HG02798 (cell line): ENCODE measurements around the gene PPFIBP1.
A peak's percentile ranks its signal among the peaks of the same experiment; 100 is the strongest.

ENCODE experiments used
- ATAC-seq: cut with Tn5 transposase; IDR thresholded peaks from one replicate; pipeline ENCODE4 v1.9.1; 2021; ENCODE audit warnings: mild to moderate bottlenecking; ENCODE audit not compliant: unreplicated experiment, poor library complexity

PPFIBP1 gene

DNA sequence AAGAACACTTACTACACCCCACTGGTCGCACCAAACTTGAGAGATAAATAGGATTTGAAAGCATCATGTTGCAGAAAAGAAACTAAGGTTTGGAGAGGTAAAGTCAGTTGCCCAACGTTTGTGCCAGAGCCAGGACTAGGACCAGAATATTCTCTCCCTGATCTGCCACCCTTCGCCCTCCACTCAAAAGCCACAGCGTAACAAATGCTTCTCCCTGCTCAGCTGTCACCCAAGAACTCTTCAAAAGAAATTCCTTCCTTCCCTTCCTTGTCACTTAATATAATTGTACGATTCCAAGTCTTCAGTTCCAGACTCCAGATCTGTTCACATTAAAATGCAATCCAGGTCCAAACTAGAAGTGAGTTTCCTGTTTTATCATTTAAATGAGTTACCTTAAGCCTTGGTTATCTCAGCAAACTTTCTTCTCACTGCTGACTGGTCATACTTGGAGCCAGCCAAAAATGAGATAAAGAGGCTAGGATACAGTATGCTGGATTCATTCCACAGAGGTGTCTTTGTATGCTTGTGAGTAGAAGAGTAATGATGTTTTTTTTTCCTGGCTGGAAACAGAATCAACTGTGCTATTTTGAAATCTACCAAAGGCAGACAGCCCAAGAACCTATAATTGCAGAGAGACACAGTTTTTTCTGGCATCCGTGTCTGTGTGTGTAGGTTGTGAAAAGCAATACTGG is 12.8 kb upstream of the PPFIBP1 start:
- ATAC-seq = no peak

DNA sequence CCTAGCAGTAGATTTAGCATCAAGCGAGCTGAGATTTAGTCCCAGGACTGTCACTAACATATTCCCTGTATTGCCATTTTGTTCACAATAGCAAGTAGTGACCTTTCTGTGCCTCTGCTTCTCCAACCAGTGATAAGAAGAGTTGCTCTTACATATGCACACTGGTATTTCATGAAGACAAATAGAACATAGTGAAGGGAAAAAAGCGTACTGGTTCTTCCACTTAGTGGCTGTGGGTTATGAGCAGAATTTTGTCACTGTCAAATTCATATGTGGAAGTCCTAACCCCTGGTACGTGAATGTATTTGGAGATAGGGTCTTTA is 12.3 kb upstream of the PPFIBP1 start:
- no peak for ATAC-seq

DNA sequence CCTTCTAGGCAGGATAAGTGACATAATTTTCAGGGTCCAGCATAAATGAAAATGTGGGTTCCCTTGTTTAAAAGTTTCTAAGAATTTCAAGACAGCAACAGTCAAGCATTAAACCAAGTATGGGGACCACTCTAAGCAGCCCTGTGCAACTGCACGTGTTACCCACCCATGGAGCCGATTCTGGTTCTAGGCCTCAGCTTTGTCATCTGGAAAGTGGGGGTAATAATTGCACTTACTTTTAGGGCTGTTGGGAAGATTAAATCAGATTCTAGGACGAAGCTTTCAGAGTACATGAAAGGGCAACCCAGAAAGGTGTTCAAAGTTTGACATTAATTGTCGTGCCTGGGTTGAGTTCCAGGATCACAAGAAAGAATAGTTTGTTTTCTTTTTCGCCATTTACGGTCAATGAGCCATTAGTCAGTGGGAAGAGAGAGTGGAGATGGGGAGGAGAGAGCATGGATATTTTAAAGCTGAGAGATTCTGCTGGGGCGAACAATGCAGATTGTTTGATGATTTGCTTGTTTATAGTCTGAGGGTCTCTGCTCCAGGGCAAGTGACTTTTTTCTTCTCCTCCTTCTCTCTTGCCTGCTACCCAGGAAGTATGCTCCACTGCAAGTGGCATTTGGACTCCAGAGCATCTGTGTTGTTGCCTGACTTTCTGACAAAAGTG is 10.7 kb upstream of the PPFIBP1 start:
- no peak for ATAC-seq

DNA sequence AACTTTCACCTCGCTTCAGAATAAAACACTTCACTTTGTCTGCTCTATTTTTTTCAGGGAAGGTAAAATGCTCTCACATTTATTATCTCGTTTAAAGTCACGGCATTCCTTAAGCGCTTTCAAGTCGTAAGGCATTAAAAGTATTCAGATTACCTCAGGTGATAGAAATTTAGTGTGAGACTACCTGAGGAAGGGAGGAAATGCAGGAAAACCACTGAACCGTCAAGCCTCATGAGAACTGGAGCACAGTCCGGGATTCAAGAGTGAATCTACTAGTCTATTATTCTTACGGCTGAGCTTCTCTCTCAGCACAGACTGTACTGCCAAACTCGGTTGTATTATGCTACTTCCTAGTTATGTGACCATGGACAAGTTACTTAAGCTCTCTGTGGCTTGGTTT is 8.3 kb upstream of the PPFIBP1 start:
- no peak for ATAC-seq

DNA sequence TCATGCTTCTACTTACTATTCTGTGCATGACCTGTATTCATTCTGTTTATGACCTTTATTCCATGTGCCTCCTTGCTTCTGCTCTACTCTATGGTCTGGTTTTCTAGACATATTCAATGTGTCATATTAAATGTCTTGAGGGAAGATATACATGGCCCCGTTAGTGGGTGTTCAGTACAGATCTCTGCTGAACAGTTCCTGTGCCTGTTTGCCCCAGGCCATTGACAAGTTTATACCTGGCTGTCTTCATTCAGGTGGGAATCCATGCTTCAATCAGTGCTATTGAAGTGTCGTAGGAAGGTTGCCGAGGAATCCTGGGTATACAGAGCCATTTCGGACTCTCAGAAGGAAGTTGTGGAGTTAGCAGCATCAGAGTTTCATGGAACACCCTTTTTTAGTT is 7.4 kb upstream of the PPFIBP1 start:
- no peak for ATAC-seq

DNA sequence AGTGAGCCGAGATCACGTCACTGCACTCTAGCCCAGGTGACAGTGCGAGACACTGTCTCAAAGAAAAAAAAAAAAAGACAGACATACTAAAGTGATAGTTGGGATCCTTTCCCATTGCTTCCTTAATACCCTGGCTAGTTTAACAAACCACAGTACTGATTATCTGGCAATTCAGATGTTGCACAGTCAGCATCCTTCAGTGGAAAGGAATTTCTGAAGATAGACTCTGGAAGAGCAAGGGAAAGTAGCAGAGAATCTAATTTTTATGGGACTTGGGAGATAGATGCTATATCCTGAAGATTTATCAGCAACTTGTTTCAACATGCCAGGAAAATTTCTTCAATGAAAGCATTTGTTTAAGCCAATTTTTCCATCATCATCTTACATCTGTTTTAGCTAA is 6.5 kb upstream of the PPFIBP1 start:
- ATAC-seq = no peak

DNA sequence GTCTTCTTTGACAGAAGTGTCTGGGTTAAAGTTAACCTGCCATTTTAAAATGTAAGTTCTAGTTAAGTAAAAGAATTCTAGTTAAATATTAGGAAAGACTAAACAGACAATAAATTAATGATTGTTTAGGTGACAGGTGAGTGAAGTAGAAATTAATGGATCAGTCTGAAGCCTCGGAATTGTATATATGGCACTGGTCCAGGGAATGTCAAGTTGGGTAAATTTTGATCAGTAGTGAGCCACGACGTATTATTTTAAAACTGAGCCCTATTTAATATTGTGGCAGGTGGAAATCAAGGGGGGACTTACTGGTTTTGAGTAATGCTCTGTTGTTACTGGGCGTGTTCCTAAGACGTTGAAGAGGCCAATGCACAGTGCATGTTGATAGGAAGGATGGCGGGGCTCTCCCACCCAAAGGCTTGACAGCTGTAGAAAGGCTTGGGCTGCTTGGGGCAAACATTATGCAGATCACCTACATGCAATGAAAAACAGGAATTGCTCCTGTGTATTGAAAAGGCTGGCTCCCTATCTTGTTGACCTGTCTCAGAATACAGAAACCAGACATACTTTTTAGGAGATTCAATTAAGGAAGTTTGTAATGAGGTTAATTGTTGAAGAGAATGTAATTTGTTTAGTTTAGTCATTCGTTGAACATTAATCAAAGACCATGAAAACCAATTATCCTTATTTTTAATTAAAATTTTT is 5.9 kb upstream of the PPFIBP1 start:
- no peak for ATAC-seq

DNA sequence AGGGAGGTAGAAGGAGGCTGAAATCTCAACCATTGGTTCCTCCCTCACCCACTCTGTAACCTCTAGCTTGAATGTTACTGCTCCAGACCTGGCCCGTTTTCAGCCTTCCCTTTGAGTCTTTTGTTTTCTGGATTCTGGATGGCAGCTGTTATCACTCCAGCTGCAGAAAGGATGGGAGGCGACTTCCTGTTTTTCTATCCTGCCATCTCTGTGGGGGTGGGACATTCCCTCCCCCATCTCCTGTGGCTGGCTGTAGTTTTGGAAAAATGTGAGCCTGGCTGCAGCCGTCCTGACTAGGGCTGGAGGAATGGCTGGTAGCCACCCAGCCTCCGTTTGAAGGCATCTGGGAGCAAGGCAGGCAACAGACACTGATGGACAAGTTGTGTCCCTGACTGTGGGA is 2.9 kb upstream of the PPFIBP1 start:
- no peak for ATAC-seq

DNA sequence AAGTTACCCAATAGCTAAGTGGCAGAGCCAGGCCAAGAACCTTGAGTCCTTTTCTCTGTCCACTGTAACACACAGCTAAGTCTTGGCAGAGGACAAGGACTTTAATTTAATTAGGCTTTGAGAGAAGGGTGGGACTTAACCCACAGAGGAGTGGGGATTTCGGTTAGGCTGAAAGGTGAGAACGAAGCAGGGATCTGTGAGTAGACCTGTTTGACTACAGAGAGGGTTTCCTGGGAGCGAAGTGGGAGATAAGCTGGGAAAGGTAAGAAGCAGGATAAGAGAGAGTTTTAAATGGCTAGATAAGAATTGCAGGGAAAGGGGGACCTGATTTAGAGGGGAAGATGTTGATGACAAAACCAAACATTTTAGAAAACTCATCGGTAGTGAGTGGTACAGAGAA is 2.0 kb upstream of the PPFIBP1 start:
- no peak for ATAC-seq

DNA sequence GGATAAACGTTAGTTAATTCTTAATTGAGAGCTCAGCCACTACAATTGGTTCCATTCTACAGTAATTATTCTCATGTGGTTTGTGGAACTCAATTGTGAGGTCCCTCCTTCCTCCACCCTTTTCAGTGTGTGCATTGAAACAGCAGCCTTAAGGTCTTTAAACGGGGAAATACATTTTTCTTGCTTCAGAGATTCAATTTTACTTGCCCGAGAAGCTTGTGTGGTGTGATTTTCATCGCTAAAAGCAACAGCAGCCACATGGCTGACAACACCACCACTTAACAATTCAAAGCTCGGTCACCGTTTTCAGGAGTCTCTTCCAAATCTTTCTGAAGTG is 733 bp upstream of the PPFIBP1 start:
- ATAC-seq = peak; percentile 15

DNA sequence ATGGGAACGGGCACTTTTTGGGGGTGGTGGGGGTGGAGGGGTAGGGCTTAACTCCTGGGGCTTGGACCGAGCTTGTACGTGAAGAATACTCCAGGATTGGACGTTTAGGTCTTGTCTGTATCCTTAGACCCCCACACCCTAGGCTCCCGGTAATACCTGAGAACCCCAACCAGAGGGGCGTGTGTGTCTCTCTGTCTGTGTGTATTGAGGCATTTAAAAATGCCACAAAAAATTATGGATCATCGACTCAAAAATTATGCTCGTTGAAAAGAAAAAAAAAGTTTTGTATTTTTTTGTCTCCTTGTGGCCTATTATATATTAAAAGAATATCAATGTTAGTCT is 459 bp downstream of the PPFIBP1 start:
- no peak for ATAC-seq

DNA sequence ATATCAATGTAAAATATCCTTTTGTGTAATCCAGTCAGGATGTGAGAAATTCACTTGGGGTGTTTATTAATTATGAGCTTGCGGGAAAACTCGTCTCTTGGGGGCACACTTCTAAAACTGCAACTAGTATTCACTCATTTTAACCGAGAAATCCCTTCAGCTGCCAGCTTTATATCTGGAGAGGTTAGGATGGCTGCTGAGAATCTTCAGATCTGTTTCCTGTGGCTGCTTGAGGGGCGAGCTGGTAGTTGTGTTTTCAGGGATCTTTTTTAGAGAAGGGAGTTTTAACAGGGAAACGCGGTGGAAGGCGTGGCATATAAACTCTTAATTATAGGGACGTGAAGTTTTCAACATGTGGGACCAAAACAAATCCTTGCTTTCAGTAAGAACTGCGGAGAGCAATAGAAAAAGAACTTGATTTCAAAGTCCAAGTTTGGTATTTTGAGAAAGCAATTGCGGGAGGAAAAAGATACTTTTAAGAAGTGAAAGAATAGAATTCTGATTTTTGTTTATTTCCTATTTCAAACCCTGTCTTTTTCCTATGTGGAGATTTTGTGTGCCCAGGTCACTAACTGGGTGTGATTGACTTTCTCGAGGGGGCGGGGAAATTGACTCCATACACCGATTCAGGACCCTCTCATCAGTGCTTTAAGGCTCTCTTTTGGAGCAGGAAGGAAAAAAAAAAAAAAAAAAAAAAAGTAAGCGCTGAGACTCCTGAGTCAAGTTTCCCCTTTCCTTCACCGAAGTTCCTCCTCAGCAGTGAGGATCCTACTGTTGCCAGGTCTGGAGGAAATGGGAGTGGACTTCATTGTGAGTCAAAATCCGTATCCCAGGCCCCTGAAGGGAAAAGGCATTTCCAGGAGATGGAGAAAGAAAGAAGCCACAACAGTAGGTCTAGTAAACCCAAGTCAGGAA is 1.1 kb downstream of the PPFIBP1 start:
- no peak for ATAC-seq

DNA sequence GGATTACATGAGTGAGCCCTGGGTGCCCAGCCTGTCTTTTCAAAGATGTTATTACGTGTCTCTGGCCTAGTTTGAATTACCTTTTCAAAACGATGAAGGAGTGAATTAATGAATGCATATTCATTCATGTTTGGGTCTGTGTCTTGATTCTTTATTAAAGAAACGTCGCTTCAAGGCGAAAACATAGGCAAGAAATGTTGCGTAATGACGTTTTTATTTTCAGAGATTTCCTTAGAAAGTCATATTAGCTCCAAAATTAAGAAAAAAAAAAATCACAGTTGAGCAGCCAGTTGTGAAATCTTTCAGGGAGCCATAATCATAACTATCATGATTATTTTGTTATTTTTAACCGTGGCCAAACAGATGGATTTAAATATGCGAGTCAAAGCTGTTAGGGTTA is 3.5 kb downstream of the PPFIBP1 start:
- no peak for ATAC-seq

DNA sequence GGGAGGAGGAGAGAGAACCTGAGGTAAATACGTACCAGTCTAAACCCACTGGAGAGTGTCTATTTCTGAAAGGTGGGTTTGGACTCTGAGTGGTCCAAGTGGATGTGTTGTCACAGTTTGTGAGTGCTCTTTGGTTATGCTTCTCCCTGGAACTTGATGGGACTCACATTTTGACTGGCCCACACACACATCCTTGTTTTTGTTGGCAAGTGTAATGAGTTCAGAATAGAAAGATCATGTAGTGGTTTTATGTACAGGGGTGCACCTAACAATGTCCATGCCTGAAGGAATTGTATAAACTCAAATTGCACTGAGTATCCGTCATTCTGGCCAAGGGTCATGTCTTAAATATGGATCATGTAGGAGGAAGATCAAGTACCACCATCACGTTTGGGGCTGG is 4.8 kb downstream of the PPFIBP1 start:
- ATAC-seq = no peak

DNA sequence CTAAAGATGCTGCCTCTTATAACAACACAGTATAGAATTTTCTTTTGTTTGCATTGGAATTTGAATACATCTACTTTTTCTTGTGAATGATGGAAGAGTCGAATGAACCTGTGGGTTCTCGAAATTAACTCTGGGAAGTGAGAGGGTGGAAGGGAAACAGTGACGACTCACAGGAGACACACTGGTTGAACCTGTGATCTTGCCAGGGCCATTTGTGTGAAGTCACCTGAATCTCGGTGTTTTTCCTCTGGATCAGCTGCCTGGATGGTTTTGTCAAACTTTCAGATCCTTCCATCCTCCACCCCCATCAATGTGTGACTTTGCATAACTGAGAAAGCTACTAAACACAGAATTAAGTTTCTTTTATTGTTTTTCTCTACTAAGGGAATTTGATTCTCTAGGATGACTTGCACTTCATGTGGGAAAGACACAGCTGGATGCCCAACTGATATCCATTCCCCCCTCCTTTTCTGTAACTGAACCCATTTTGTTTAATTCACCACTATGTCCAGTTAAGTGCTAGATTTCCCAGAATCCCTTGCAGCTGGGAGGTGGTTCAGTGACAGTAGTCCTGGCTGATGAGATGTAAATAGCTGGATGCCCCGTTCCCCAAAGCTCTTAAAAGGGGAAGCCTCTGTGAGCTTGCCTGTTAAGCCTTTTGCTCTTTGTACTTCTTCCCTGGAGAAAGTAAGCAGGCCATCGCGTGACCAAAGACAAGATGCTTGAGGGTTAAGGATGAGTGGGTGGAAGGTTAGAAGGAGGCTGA is 6.3 kb downstream of the PPFIBP1 start:
- ATAC-seq = no peak

DNA sequence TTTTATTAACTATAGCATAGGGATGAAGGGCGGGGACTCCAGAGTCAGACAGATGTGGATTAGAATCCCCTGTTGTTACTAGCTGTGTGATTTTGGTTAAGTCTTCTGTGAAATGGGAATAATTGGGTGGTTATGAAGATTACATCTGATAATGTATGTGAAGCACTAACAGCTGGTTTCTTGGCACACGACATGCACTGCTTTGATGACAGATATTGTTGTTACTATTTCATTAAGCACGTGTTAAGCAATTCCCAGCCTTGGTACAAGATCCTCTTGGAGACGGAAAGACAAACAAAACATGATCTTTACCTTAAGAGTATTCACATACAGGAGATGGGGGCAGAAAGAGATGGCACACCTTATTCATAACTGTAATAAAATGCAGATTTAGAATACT is 7.9 kb downstream of the PPFIBP1 start:
- no peak for ATAC-seq

DNA sequence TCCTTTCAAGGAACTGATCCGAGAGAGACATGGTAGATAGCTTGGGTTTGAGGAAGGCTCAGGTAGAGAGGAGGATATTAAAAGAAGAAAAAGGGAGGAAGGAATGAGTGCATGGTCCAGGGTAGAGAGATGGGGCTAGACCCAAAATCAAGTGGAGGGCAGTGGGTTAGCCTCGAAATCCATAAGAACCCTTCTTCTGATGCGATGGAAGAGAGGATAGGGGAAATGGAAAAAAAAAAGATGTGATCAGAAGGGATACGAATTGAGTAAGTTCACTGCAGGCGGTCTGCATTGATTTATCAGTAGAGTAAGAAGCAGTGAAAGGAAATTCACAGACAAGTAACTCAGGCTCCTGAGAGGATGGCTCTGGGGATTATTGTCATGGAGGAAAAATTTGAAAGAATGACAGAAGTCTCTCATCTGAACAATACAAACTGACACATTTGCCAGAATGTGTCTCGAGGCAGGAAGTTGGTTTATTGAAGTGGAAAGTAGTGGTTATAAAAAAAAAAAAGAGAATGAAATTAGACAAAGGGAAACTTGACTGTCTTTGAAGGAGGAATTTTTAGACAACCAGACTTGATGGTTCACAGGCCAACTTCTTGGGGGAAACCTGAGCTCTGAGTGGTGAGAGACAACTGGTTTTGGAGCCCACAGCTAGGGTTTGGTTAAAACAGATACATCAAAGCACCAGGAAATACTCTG is 10.2 kb downstream of the PPFIBP1 start:
- peak; percentile 52 for ATAC-seq

DNA sequence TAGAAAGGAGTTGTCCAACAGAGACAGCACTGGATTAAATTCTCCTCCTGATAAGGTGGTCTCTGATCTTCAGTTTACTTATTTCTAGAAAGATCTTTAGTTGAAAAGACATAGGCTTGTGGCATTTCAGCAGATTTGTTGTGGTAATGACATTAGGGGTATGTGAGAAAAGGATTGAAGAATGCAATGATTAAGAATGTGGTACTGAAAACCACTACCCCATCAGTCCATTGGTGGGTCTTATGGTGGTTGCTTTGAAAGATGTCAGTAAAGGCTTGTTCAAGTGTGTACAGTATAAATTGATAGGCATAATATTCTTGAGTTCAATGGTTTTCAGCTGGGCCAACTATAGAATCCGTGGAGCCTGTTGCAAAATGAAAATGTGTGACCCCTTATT is 10.8 kb downstream of the PPFIBP1 start:
- peak; percentile 25 for ATAC-seq

DNA sequence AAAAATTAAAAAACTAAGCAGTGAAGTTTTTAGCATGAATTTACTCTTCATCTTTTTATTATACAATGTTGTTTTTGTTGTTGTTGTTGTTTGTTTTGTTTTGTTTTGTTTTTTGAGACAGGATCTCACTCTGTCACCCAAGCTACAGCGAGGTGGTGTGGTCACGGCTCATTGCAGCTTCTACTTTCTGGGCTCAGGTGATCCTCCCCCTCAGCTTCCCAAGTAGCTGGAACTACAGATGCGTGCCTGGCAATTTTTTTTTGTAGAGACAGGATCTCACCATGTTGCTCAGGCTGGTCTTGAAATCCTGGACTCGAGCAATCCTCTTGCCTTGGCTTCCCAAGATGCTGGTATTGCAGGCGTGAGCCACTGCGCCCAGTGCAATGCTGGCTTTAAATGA is 11.3 kb downstream of the PPFIBP1 start:
- ATAC-seq = no peak
